Esophagus mucosa (tissue), 1 donor: ENCODE data around the gene TRMT61B. TPM values are rescaled to one million over a fixed set of nuclear protein-coding genes. Genes with fewer than 3 reads are reported as not detected.

Experiments
- ATAC-seq: fragments of 200-7000 bp; cut with Tn5 transposase; one replicate; pipeline ENCODE4 v1.9.1; 2020
- total RNA-seq: library from RNA; stranded (reverse); gene quantifications from one replicate; pipeline ENCODE4 v1.2.4, GENCODE V29; 2023
- donor health status: DM: yes; HTN: yes; CAD: no.

TRMT61B gene
- total RNA-seq, 1 donor from 2014 or later: 11.0 TPM

GRCh38 chr2:28855193-28855592 is 14.9 kb downstream of the TRMT61B start:
- ATAC-seq: peak; percentile 31

GRCh38 chr2:28842042-28842441 is 28.1 kb downstream of the TRMT61B start:
- ATAC-seq: no peak

GRCh38 chr2:28838971-28839370 is 31.1 kb downstream of the TRMT61B start:
- ATAC-seq: no peak

- ATAC-seq: no peak
Measured at GRCh38 chr2:28835781-28836180, 34.3 kb downstream of the TRMT61B start.

GRCh38 chr2:28833740-28834470 is 36.2 kb downstream of the TRMT61B start:
- no peak for ATAC-seq

GRCh38 chr2:28828382-28828781 is 41.7 kb downstream of the TRMT61B start:
- no peak for ATAC-seq

GRCh38 chr2:28824870-28825269 is 45.2 kb downstream of the TRMT61B start:
- no peak for ATAC-seq

- no peak for ATAC-seq
Measured at GRCh38 chr2:28824207-28824606, 45.9 kb downstream of the TRMT61B start.

- ATAC-seq: no peak
Measured at GRCh38 chr2:28822036-28822435, 48.1 kb downstream of the TRMT61B start.

GRCh38 chr2:28821295-28821958 is 48.7 kb downstream of the TRMT61B start:
- ATAC-seq: peak; percentile 86

- ATAC-seq: no peak
Measured at GRCh38 chr2:28818053-28818452, 52.1 kb downstream of the TRMT61B start.

- ATAC-seq: peak; percentile 85
Measured at GRCh38 chr2:28810384-28811285, 59.5 kb downstream of the TRMT61B start, which contains the start of gene SPDYA. SPDYA (plus strand) TSS chr2:28810834; CDS start chr2:28816015, 5,181 bp downstream.

- peak; percentile 50 for ATAC-seq
Measured at GRCh38 chr2:28809927-28810326, 60.2 kb downstream of the TRMT61B start.

GRCh38 chr2:28802975-28803429 is 67.1 kb downstream of the TRMT61B start:
- ATAC-seq: no peak

GRCh38 chr2:28801726-28802125 is 68.4 kb downstream of the TRMT61B start:
- peak; percentile 74 for ATAC-seq

Other genes starting within 250 kb of the TRMT61B start
- 327 TPM for gene PPP1CB, start 118.5 kb downstream of the TRMT61B start, total RNA-seq
- 0.92 TPM for gene SPDYA, start 59.5 kb downstream of the TRMT61B start, total RNA-seq
- 44.9 TPM for gene WDR43, start 24.4 kb upstream of the TRMT61B start, total RNA-seq
- 0.16 TPM for gene TOGARAM2, start 111.0 kb upstream of the TRMT61B start, total RNA-seq
- gene PCARE, start 204.2 kb upstream of the TRMT61B start, total RNA-seq: 0.08 TPM
- gene CLIP4, start 245.1 kb upstream of the TRMT61B start, total RNA-seq: 35.1 TPM